GM19240 (cell line): ENCODE measurements around the gene STX2.

Experiments
- DNase-seq: peaks from one replicate; pipeline ENCODE4 v3.0.0; 2011; ENCODE audit warnings: low spot score; ENCODE audit not compliant: insufficient read length

Gene STX2

GRCh38 chr12:130831876-130832405, 7.1 kb downstream of the STX2 start:
- DNase-seq: no peak

DNA sequence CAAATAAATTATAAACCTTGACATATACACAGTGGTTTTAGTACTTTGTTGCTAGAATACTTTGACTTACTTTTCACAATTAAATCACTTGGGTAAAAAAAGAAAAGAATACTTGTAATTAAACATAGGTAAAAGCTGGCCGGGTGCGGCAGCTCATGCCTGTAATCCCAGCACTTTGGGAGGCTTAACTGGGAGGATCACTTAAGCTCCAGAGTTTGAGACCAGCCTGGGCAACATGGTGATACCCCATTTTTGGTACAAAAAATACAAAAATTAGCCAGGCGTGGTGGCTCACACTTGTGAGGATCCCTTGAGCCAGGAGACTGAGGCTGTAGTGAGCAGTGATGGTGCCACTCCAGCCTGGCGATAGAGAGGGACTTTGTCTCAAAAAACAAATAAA, 7.8 kb downstream of the STX2 start:
- no peak for DNase-seq

- no peak for DNase-seq
These were observed 8.9 kb downstream of the STX2 start for GRCh38 chr12:130830246-130830551.

- DNase-seq: no peak
These were observed 9.4 kb downstream of the STX2 start for GRCh38 chr12:130829391-130830245.

DNA sequence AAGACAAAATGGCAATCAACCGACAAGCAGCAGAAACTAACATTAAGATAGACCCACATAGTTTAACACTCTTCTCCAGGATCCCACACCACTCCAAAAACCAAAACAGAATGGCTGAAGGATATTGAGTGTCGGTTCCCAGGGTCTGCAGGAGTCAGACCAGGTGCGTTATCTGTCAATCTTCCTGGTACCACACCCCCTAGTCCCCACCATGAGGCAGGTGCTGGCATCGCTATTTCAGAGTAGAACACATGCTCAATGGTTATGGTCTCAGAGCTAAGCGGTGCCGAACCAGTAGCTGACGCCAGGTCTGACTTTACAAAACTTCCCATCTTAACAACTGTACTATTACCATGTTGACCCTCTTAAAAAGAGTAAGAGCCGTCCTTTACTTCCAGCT, 10.2 kb downstream of the STX2 start:
- no peak for DNase-seq

DNA sequence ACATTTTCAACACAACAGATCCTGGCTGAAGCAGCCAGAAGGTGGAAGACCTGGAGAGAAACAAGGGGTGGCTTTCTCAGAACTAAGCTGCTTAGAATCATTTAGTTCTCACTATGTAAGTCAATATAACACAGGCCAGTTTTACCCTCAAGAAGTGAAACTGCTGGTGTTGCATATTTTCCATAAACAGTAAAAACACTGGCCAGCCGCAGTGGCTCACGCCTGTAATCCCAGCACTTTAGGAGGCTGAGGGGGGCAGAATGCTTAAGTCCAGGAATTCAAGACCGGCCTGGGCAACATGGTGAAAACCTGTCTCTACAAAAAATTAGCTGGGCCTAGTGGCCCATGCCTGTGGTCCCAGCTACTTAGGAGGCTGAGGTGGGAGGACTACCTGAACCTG, 11.6 kb downstream of the STX2 start:
- DNase-seq: no peak

GRCh38 chr12:130826151-130826801, 12.8 kb downstream of the STX2 start:
- no peak for DNase-seq

- no peak for DNase-seq
These were observed 13.3 kb downstream of the STX2 start for GRCh38 chr12:130825771-130826150.

DNA sequence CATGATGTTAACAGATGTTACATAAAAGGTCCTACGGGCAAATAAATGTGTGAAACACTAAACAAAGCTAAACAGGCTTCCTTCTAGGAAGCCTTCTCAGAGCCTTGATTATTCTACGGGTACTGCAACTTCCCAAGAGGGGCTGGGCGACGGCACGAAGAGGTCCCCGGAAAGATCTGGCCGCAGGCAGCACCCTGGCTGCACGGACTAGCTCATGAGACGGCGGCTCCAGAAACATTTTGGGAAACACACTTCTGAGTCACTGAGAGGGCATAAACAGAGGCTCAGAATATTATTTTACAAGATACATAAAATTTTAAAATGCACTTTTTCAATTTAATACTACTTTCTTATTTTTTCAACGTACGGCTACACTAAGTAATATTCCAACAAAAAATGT, 19.4 kb downstream of the STX2 start:
- no peak for DNase-seq

DNA sequence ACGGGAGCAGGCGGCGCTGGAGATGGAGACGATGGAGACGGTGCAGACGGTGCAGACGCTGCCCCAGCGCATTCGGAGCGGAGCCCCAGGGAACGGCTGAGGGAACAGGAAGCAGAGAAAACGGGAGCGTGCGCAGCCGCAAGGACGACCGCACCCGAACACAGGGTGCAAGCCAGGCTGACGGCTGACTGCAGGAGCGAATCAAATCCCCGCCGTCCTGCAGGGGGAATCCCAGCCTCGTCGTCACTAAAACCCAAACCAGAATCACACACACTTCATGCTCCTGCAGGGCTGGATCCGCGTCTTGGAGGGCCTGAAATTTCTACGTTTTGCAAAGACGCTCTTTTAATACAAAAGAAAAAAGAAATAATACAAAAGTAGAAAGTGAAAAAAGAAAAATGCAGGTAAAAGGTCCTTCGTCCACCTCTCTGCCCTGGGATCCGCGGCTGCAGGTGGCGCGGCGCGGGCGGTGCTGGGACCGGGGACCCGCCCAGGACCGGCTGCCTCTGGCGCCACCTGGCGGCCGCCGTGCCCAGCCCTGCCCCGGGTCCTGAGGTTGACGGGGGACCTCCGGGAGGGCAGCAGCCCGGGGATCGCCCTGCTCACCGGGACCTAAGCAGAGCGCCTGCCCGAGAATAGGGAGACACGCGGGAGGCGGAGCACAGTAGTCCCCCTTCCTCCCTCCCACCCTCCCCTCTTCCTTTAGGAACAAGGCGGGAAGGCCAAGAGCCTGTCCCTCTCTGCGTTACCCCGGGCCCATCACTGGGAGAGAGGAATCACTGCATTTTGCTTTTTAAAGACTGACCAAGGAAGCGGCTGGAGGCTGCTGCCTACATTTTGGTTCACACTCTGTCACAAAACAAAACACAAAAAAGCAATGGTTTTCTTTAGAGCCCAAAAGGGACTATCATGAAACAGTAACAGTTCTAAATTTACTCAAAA, 20.1 kb downstream of the STX2 start:
- peak; percentile 90 for DNase-seq

DNA sequence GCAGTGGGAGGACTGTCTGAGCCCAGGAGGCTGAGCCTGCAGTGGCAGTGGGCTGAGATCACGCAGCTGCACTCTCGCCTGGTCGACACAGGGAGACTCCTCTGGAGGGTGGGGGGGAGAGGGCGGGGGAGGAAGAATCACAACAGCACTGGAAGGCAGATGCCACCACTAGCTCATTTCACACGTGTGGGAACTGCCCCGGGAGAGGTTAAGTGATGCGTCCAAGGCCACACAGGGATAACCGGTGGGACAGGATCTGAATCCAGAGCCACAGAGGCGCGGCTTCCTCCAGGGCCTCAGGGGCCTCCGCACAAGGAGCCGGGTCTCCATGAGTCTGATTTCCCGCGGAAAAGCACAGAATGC, 20.8 kb downstream of the STX2 start:
- DNase-seq: no peak

DNA sequence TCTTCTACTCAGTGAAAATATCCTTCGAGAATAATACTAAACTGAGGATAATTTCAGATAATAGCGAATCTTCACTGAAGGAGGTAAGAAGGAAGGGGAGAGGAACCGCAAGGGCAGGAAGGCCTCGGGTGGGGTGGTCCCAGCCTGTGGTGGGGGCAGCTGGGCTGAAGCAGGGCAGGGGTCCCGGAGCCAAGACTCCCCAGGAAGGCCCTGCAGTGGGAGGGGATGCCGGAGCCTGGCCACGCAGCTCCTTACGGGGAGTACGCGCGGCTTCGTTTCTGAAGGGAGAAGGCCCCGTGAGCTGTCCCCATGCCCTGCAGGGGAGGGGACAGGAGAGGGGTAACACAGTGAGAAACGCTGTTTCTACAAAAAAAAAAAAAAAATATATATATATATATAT, 21.2 kb downstream of the STX2 start:
- no peak for DNase-seq

DNA sequence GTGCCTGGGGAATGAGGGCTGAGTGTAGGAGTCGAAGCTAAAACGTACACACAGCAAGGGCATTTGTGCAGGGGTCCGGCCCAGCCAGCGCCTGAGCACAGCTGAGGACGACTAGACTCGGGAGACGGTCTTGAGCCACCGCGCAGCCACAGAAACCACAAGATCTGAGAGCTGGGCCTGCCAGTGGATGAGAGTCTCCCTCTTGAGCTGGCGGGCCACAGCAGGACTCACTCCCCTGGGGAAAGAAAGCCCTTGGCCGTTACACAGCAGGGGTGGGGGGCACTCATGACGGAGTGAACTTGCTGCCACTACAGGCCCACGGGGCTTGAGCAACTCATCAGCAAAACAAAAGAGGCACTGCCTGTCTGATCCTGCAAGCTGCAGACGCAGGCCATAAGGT, 23.0 kb downstream of the STX2 start:
- DNase-seq: no peak

DNA sequence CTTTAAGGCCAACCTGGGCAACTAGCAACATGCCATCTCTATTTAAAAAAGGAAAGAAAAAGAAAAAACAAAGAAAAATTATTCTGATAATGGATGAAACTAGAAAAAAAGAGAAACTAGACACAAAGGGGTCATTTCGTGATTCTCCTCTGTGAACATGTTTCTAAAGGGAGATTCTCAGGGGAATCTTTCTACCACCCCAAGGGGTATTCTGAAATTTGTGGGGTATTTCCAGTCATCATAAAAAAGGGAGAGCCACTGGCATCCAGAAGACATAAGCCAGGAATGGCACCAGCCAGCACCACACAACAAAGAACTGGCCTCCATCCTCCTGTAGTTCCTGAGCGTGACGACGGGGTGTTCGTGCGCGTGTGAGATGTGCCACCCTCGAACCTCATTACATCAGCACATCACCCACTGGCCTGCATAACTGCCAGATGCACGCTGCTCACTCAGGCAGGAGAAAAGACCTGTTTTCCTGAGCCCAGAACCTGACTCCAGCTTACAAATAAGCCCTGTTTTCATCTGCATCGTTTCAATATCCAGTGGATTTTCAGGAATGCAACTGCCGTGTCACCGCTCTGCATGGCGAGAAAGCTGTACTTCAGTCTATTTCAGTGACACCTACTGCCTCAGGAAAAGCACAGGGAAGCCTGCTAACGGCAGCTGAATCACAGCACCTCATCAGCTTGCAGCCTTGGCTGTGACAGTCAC, 23.9 kb downstream of the STX2 start:
- no peak for DNase-seq

DNA sequence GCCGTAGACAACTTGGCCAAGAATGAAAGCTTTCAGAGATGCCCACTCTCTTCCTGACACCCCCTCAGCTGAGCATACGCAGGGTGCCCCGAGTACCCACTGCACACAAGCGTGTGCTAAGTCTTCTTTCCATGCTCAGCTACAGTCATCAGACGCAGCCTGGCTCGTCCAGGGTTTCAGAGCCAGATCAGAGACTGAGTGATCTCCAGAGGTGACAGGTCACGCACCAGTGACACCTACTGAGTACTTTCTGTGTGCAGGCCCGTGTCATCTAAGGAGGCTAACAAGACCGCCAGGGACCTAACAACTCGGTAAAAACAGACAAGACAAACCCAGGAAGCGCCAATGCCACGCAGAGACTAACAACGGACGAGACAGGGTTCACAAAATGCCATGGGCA, 25.1 kb downstream of the STX2 start:
- DNase-seq: no peak

DNA sequence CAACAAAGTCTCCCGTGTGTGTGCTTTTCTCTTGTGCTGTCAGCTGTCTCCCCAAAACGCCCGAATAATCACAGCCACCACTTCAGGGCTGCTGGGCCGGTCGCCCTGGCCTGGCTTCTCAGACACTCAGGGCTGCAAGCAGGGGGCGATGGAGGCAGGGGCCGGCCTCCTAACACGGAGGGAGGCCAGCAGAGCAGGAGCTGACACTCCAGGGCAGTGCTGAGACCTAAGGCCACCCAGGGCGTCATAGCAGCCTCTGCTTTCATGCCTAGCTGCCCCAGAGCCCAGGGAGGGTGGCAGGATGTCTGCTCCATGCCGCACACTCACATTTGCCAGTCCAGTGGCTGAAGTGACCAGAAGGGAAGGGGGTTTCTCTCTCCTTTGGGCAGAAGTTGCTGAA, 25.6 kb downstream of the STX2 start:
- no peak for DNase-seq

DNA sequence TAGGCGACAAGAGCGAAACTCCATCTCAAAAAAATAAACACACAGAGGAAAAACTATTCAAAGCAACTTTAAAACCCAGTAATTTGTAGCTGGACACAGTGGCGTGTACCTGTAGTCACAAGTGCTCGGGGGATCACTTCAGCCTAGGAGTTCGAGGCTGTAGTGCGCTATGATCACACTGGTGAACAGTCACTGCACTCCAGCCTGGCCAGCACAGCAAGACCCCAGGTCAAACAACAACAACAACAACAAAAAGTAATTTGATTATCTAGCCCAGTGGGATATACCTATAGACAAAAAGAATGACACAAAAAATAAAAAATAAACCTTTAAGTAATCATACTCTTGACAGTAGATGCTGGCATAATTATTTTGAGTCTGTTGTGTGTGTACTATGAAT, 29.3 kb downstream of the STX2 start:
- no peak for DNase-seq

DNA sequence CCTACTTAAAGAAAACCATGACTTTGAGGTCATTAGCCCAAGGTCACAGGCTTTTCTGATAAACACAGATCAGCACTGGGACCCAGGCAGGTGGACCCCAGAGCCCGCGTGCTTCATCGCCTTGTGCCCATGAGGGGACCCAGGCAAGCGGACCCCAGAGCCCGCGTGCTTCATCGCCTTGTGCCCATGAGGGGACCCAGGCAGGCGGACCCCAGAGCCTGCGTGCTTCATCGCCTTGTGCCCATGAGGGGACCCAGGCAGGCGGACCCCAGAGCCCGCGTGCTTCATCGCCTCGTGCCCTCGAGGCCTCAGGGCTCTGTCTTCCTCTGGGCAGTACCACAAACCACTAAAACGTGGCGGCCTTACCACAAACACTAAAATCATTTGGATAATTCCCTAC, 31.7 kb downstream of the STX2 start:
- no peak for DNase-seq

GRCh38 chr12:130806574-130806973, 32.5 kb downstream of the STX2 start:
- no peak for DNase-seq

DNA sequence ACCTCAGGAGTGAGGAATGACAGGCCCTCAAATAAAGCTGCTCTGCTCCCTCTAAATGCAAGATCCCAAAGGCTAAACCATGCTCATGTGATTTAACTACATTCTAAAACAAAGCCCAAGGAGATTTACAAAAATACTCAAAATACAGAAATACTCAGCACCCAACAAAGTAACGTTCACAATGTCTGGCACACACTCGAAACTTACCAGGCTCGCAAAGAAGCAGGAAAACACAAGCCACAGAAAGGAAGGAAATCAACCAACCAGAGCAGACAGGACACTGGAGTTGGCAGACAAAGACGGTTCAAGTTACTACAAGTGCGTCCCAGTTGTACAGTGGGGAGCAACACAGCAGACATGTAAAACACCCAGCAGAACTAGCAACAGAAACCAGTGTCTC, 33.4 kb downstream of the STX2 start:
- no peak for DNase-seq

DNA sequence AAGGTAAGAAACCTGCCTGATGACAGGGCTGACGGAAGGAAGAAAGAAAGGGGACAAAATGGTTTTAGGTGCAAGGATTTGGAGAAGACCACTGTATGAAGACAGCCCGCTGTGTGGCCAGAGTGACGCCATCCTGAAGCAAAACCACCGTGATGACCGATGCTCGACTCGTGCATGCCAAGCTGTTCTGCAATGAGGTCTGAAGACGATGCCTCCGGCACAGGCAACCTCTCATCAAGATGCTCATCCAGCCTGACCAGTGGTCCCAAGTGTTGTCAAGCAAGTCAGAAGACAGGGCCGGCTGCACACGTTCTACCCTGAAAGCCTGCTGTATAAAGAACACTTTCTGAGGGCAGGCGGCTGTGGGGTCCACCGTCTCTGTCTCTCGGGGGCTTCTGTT, 34.8 kb downstream of the STX2 start:
- no peak for DNase-seq
